LNCAP (cell line): Measurements from ENCODE around the gene CFAP58.

ENCODE experiments used
- CTCF ChIP-seq: fragments of 450-650 bp; IDR thresholded peaks from 2 replicates; pipeline ENCODE4 v1.5.1; 2017; ENCODE audit warnings: mild to moderate bottlenecking

CFAP58 gene

GRCh38 chr10:104353325-104354048 lies at the start of gene CFAP58:
CFAP58 (plus strand) TSS chr10:104353833; CDS start chr10:104353898, 65 bp downstream.
- TF ChIP-seq CTCF, result peak; percentile 75

GRCh38 chr10:104304356-104304745 lies 49.3 kb upstream of the CFAP58 start:
- no peak for TF ChIP-seq CTCF

GRCh38 chr10:104304927-104305326 lies 48.7 kb upstream of the CFAP58 start:
- no peak for TF ChIP-seq CTCF

- no peak for TF ChIP-seq CTCF
Observed at GRCh38 chr10:104306897-104307296, 46.7 kb upstream of the CFAP58 start.

- no peak for TF ChIP-seq CTCF
Observed at GRCh38 chr10:104307576-104308438, 45.8 kb upstream of the CFAP58 start.

GRCh38 chr10:104308439-104308903 lies 45.2 kb upstream of the CFAP58 start:
- TF ChIP-seq CTCF, result no peak

GRCh38 chr10:104309980-104310978 lies 43.4 kb upstream of the CFAP58 start:
- TF ChIP-seq CTCF, result no peak
